Activated T-cell treated with anti-CD3 and anti-CD28 coated beads for 48 hours (primary cell): ENCODE measurements around the gene TRPM6.

Experiments used
- DNase-seq: peaks from one replicate; pipeline ENCODE4 v3.0.0-alpha.2; 2020; ENCODE audit warnings: low read depth

TRPM6 gene

DNA sequence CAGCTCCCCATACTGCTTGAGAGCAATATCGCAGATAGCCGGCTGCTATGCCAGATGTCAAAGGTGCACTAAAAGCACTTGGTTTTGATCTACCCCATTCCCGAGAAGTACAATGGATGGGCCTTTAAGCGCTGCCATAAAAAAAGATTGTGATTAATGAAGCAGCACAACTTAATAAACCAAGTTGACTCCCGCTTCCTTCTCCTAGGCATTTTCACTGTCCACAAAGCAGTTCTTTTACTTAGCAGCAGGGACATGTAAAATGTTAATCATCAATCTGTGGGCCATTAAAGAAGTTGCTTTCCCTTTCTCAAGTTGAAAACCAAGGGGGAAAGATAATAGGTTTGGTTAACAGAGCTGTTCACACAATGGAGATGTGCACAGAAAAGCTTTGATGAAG is 176.4 kb downstream of the TRPM6 start:
- DNase-seq = no peak

DNA sequence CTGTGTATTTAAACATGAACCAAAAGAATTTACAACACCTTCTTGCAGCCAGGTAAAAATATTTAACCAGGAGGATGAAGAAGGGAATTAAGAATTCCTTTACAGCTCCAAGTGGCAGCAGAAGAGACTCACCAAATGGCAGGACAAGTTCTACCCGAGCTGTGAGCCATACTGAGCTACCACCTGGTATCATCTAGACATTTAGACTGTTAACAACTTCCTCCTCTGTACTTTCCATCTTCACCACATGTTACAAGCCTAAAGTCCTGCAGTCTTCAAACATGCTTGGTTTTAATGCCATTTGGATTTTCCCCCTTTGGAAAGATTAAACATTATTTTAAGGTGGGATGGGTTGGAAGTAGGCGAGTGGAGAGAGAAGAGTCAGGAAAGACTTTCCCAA is 190.2 kb downstream of the TRPM6 start:
- DNase-seq = no peak

DNA sequence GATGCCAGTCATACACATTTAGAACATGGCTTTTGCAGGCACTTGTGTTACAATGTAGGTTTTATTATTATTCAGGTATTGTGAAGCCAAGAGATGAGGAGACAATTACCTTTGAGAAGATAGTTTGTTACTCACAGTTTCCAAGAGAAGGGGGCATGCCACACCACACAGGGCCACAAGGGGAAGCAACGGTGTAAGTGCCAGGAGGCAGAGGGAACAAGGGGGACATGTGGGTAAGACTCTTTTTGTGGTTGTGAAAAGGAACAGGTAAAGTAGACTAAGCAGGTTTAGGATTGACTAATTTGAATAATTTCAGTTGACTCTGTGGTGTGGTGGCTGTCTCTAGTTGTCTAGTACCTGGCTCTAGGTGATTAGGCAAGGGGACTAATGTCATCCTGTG is 191.2 kb downstream of the TRPM6 start:
- DNase-seq = no peak

DNA sequence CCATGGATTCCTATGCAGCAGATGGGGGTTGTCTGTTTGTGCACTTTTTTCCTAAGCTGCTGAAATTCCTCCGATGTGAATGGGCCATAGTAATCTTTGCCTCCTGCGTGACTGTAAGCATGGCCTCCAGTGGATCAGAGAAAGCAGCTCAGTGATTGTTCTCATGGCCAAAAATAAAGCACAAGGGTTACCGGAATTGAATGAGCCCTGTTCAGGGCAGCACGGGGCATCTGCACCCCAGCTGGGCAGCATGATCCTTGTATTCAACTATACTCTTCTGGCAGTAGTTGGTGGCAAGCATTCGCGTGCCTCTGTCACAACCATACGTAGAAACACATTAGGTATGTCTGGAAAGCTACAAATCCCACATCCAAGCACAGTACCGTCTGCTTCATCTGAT is 196.7 kb downstream of the TRPM6 start:
- no peak for DNase-seq

DNA sequence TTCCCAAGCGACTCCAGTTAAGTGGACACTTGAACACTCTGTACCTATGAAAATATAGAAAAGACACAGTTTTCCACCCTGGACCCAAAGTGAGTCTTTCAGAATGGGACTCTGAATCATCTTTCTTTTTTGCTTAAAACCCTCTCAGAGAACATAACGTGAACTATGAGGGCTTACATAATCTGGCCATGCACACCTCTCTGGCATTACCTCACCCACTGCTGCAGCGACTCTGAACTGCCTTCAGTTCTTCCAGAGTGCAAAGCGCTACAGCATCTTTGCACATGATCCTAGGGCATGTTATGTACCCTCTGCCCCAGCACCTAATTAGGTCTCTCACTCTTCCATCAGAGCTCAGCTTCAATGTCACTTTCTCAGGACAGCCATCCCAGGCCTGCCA is 204.4 kb downstream of the TRPM6 start:
- no peak for DNase-seq

DNA sequence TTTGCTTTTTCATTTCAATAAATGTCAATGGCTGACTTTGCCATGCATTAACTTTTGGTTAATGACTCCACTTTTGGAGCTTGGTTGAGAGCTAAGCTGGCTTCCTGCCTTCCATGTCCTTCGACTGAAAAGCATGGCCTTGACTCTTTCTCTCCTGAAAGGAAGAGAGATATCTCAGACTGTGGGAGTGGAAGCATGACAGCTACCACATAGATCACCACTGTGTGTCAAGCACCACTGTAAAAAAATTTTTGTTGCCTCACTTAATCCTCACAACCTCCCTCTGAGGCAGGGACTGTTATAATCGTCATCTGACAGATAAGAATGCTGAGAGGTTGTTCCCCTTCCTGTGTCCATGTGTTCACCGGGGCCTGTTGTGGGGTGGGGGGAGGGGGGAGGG is 205.8 kb downstream of the TRPM6 start:
- no peak for DNase-seq

DNA sequence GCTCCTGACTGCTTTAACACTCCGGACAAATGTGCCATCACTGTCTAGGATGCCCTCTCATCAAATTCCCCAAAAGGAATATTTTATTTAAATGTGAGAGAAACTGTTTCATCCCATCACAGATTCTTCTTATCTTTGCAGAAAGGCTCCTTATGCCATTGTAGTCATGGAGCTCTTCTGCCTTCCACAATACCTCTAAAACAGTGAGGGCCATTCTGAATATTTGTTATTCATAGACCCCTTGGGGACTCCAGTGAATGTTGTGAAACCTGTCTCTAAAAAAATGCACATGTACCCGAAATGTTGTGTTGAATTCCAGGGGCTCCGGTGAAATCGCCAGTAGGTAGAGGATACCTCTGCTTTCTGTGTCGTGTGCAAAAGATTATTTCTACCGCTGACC is 213.6 kb downstream of the TRPM6 start:
- no peak for DNase-seq
